ENCODE data around the gene PDE4D.

GRCh38 chr5:59693492-59694309, 199.8 kb downstream of the PDE4D start:
- TF ChIP-seq CTCF (IDR thresholded peaks at IDR 0.05) (no peak), POLR2A (IDR thresholded peaks at IDR 0.05) (no peak)
